Trophoblast cell (in vitro differentiated cells and primary cell): Measurements from ENCODE around the gene MME.

Source experiments
- DNase-seq, 2 donors: peaks; one replicate each; pipeline ENCODE4 v3.0.0-alpha.2; 2016
- H2AFZ ChIP-seq: 2 replicates; pipeline ENCODE4 v1.6.1; 2013; ENCODE audit warnings: low read length, moderate library complexity, mild to moderate bottlenecking; ENCODE audit not compliant: insufficient read depth, poor library complexity
- H2AK5ac ChIP-seq: 2 replicates; pipeline ENCODE4 v1.6.1; 2013; ENCODE audit warnings: mild to moderate bottlenecking, low read length
- H2BK120ac ChIP-seq: 2 replicates; pipeline ENCODE4 v1.6.1; 2013; ENCODE audit warnings: low read length, mild to moderate bottlenecking, moderate library complexity; ENCODE audit not compliant: insufficient read depth, poor library complexity
- H2BK12ac ChIP-seq: 2 replicates; pipeline ENCODE4 v1.6.1; 2013; ENCODE audit warnings: mild to moderate bottlenecking, low read length, moderate library complexity
- H2BK5ac ChIP-seq: 2 replicates; pipeline ENCODE4 v1.6.1; 2013; ENCODE audit warnings: low read length, low read depth, moderate library complexity, mild to moderate bottlenecking; ENCODE audit not compliant: poor library complexity
- H3K14ac ChIP-seq: 2 replicates; pipeline ENCODE4 v1.6.1; 2013; ENCODE audit warnings: mild to moderate bottlenecking, low read length
- H3K18ac ChIP-seq: 2 replicates; pipeline ENCODE4 v1.6.1; 2013; ENCODE audit warnings: mild to moderate bottlenecking, low read length
- H3K23ac ChIP-seq: 2 replicates; pipeline ENCODE4 v1.6.1; 2013; ENCODE audit warnings: low read length
- H3K27ac ChIP-seq: 2 replicates; pipeline ENCODE4 v1.5.1; 2013; ENCODE audit warnings: low read depth, mild to moderate bottlenecking, inconsistent platforms, low read length, moderate library complexity
- H3K27me3 ChIP-seq: 2 replicates; pipeline ENCODE4 v1.6.1; 2013; ENCODE audit warnings: inconsistent platforms, mild to moderate bottlenecking, low read length, moderate library complexity; ENCODE audit not compliant: insufficient read depth
- H3K36me3 ChIP-seq, 2 experiments: 1 replicate in 1 of 2; 2 replicates in 1 of 2; pipeline ENCODE4 v1.6.1; 2013; ENCODE audit warnings: low read length in 2 of 2, mild to moderate bottlenecking in 2 of 2, moderate library complexity in 1 of 2; ENCODE audit not compliant: insufficient read depth in 2 of 2, control insufficient read depth in 1 of 2
- H3K4ac ChIP-seq: 2 replicates; pipeline ENCODE4 v1.6.1; 2013; ENCODE audit warnings: low read depth, mild to moderate bottlenecking, low read length, moderate library complexity
- H3K4me1 ChIP-seq, 2 experiments: 1 replicate in 1 of 2; 2 replicates in 1 of 2; pipeline ENCODE4 v1.6.1; 2013; ENCODE audit warnings: low read length in 2 of 2, mild to moderate bottlenecking in 2 of 2, moderate library complexity in 1 of 2; ENCODE audit not compliant: insufficient read depth in 2 of 2, control insufficient read depth in 1 of 2
- H3K4me2 ChIP-seq: 2 replicates; pipeline ENCODE4 v1.6.1; 2013; ENCODE audit warnings: inconsistent platforms, mild to moderate bottlenecking, low read length, moderate library complexity
- H3K4me3 ChIP-seq: 2 replicates; pipeline ENCODE4 v1.5.1; 2013; ENCODE audit warnings: mild to moderate bottlenecking, low read depth, low read length, inconsistent platforms
- H3K79me1 ChIP-seq: one replicate; pipeline ENCODE4 v1.6.1; 2013; ENCODE audit warnings: low read length
- H3K79me2 ChIP-seq: 2 replicates; pipeline ENCODE4 v1.6.1; 2013; ENCODE audit warnings: low read length, mild to moderate bottlenecking; ENCODE audit not compliant: control insufficient read depth, insufficient read depth, poor library complexity
- H3K9ac ChIP-seq: 2 replicates; pipeline ENCODE4 v1.6.1; 2013; ENCODE audit warnings: mild to moderate bottlenecking, low read length
- H3K9me3 ChIP-seq: 2 replicates; pipeline ENCODE4 v1.6.1; 2013; ENCODE audit warnings: low read depth, mild to moderate bottlenecking, control low read depth, inconsistent platforms, low read length; ENCODE audit not compliant: insufficient read depth
- H4K12ac ChIP-seq: 2 replicates; pipeline ENCODE4 v1.6.1; 2013; ENCODE audit warnings: low read depth, mild to moderate bottlenecking, low read length, moderate library complexity
- H4K8ac ChIP-seq: 2 replicates; pipeline ENCODE4 v1.6.1; 2013; ENCODE audit warnings: low read depth, mild to moderate bottlenecking, low read length, moderate library complexity
- H4K91ac ChIP-seq: one replicate; pipeline ENCODE4 v1.6.1; 2013; ENCODE audit warnings: low read depth, mild to moderate bottlenecking, low read length, moderate library complexity
- WGBS: extraction: QIAGEN DNeasy Blood & Tissue Kit; methylation state at CpG from one replicate; pipeline ENCODE4 v1.1.7; 2013; ENCODE audit warnings: missing lambda C conversion rate; ENCODE audit not compliant: insufficient read length, insufficient coverage; ENCODE audit errors: extremely low coverage; 5-methylcytosine and 5-hydroxymethylcytosine counted together

Gene MME

GRCh38 chr3:155079468-155079745 lies 712 bp upstream of the MME start:
- Histone ChIP-seq H3K9me3 (no peaks in the 10 kb centered on the region), H3K14ac (no peak overlapping the region), H3K79me2 (peaks cover 2% of the 10 kb centered on the region), H2BK120ac (peak overlapping the region; percentile 35), H4K12ac (no peak overlapping the region), H3K9ac (no peak overlapping the region), H4K91ac (peak overlapping the region; percentile 77), H3K4me1 (peaks cover 2 to 5% of the 10 kb centered on the region in 2 experiments), H3K36me3 (no peaks in the 10 kb centered on the region), H3K4me2 (peak overlapping the region; percentile 86), H3K4ac (no peak overlapping the region), H3K27me3 (no peaks in the 10 kb centered on the region), H3K4me3 (peak overlapping the region; percentile 76), H2AFZ (peak overlapping the region; percentile 86), H2BK12ac (no peak overlapping the region), H3K23ac (no peak overlapping the region), H3K18ac (peak overlapping the region; percentile 8), H2AK5ac (no peak overlapping the region), H3K27ac (no peak overlapping the region), H4K8ac (no peak overlapping the region), H3K79me1 (peaks cover 7% of the 10 kb centered on the region), H2BK5ac (no peak overlapping the region)
- no CpG with 5 or more reads among the region's 21 CpGs for WGBS
- peak in 1 of 2 donors; percentile 1 for DNase-seq

DNA sequence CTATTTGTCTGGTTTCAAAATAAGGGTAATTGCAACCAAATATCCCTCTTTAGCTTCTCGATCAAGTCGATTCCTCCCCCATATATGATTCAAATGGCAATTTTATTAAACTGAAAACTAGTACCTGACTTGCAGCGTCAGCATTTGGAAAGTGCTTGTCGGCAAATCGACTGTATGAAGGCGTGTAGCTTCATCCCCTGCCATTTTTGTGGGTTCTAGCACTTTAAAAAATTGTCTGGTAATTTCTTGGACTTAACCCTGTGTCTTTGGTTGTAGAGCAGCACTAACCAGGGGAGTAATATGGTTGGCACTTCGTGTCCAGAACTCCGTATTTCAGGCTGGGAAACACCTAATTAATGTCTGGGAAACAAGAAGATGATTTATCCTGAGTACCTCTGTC lies 573 bp downstream of the MME start:
- no peak for DNase-seq
- no peak overlapping the region for H4K12ac ChIP-seq
- no peak overlapping the region for H2AFZ ChIP-seq
- H3K18ac ChIP-seq, result no peak overlapping the region
- no peak overlapping the region for H4K8ac ChIP-seq
- no peaks in the 10 kb centered on the region for H3K36me3 ChIP-seq
- peaks cover 2 to 5% of the 10 kb centered on the region in 2 experiments for H3K4me1 ChIP-seq
- no peak overlapping the region for H4K91ac ChIP-seq
- H3K14ac ChIP-seq, result no peak overlapping the region
- WGBS, result no CpG with 5 or more reads among the region's 8 CpGs
- H3K27ac ChIP-seq, result no peak overlapping the region
- H2BK5ac ChIP-seq, result no peak overlapping the region
- no peak overlapping the region for H3K23ac ChIP-seq
- H3K4me3 ChIP-seq, result no peak overlapping the region
- peak overlapping the region; percentile 3 for H3K4me2 ChIP-seq
- H3K27me3 ChIP-seq, result no peaks in the 10 kb centered on the region
- H3K9me3 ChIP-seq, result no peaks in the 10 kb centered on the region
- H3K9ac ChIP-seq, result no peak overlapping the region
- no peak overlapping the region for H3K4ac ChIP-seq
- peaks cover 7% of the 10 kb centered on the region for H3K79me1 ChIP-seq
- H3K79me2 ChIP-seq, result peaks cover 2% of the 10 kb centered on the region
- no peak overlapping the region for H2BK12ac ChIP-seq
- no peak overlapping the region for H2BK120ac ChIP-seq
- H2AK5ac ChIP-seq, result no peak overlapping the region

- WGBS, result no CpG with 5 or more reads among the region's 2 CpGs
- no peak overlapping the region for H3K4me3 ChIP-seq
- peaks cover 2% of the 10 kb centered on the region for H3K79me2 ChIP-seq
- H3K4ac ChIP-seq, result no peak overlapping the region
- no peak overlapping the region for H2AK5ac ChIP-seq
- no peak overlapping the region for H2BK5ac ChIP-seq
- H2BK12ac ChIP-seq, result no peak overlapping the region
- no peaks in the 10 kb centered on the region for H3K9me3 ChIP-seq
- no peak overlapping the region for H2BK120ac ChIP-seq
- H3K9ac ChIP-seq, result no peak overlapping the region
- peaks cover 0 to 2% of the 10 kb centered on the region in 2 experiments for H3K36me3 ChIP-seq
- no peak overlapping the region for H3K4me2 ChIP-seq
- H3K23ac ChIP-seq, result no peak overlapping the region
- H3K79me1 ChIP-seq, result peaks cover 7% of the 10 kb centered on the region
- no peak overlapping the region for H4K91ac ChIP-seq
- peaks cover 2 to 5% of the 10 kb centered on the region in 2 experiments for H3K4me1 ChIP-seq
- H2AFZ ChIP-seq, result no peak overlapping the region
- no peaks in the 10 kb centered on the region for H3K27me3 ChIP-seq
- peak in 1 of 2 donors; percentile 51 for DNase-seq
- no peak overlapping the region for H3K14ac ChIP-seq
- H4K12ac ChIP-seq, result no peak overlapping the region
- H3K27ac ChIP-seq, result no peak overlapping the region
- H4K8ac ChIP-seq, result no peak overlapping the region
- no peak overlapping the region for H3K18ac ChIP-seq
Observed at GRCh38 chr3:155083313-155083905, 3.3 kb downstream of the MME start.

DNA sequence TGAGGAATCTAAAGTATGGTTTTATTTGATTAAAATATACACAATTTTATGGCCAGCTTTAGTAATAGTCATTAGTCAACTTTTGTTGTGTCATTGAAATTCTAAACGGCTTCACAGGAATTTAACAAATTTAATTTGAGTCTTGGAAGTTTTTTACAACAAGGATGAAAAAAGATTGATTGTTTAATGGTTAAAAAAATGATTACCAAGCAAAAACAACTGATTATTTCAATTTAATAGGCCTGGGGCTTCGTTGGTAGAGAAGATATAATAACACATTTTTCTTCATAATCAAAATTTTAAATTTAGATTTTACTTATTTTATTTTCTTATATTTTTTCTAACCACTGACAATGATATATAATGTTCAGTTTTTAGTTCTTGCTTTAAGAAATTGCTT lies 4.4 kb downstream of the MME start:
- H3K9me3 ChIP-seq, result no peaks in the 10 kb centered on the region
- no peak overlapping the region for H3K9ac ChIP-seq
- H2BK120ac ChIP-seq, result no peak overlapping the region
- no peak overlapping the region for H3K4ac ChIP-seq
- H3K27ac ChIP-seq, result no peak overlapping the region
- no peak overlapping the region for H3K18ac ChIP-seq
- no peak overlapping the region for H2AFZ ChIP-seq
- no peak overlapping the region for H3K14ac ChIP-seq
- no peaks in the 10 kb centered on the region for H3K27me3 ChIP-seq
- H3K4me1 ChIP-seq, result peaks cover 0 to 3% of the 10 kb centered on the region in 2 experiments
- no peak overlapping the region for H3K4me3 ChIP-seq
- peaks cover 5% of the 10 kb centered on the region for H3K79me1 ChIP-seq
- no peak overlapping the region for H4K91ac ChIP-seq
- no peak overlapping the region for H3K23ac ChIP-seq
- no peak for DNase-seq
- H3K79me2 ChIP-seq, result peaks cover 2% of the 10 kb centered on the region
- no peak overlapping the region for H3K4me2 ChIP-seq
- no peak overlapping the region for H2BK12ac ChIP-seq
- peaks cover 0 to 2% of the 10 kb centered on the region in 2 experiments for H3K36me3 ChIP-seq
- H4K8ac ChIP-seq, result no peak overlapping the region
- no CpG with 5 or more reads among the region's 2 CpGs for WGBS
- no peak overlapping the region for H2AK5ac ChIP-seq
- H4K12ac ChIP-seq, result no peak overlapping the region
- H2BK5ac ChIP-seq, result no peak overlapping the region
